SK-N-MC (cell line): ENCODE data around the gene ANXA3.

Experiments used
- DNase-seq: peaks from one replicate; pipeline ENCODE4 v3.0.0-alpha.2; 2011; ENCODE audit warnings: low read depth, low spot score
- H3K27ac ChIP-seq: fragments of 200-600 bp; sonication (generic); 2 replicates; pipeline ENCODE4 v1.5.1; 2016; ENCODE audit warnings: mixed run types
- H3K36me3 ChIP-seq: fragments of 200-600 bp; sonication (generic); 2 replicates; pipeline ENCODE4 v1.6.1; 2017; ENCODE audit warnings: antibody characterized with exemption, low read length, mixed read lengths; ENCODE audit not compliant: insufficient read depth
- H3K4me3 ChIP-seq: fragments of 200-600 bp; sonication (generic); 2 replicates; pipeline ENCODE4 v1.5.1; 2016
- H3K9ac ChIP-seq: fragments of 200-600 bp; sonication (generic); 2 replicates; pipeline ENCODE4 v1.8.0; 2017; ENCODE audit warnings: mixed run types, mixed read lengths; ENCODE audit not compliant: insufficient read length
- H3K9me3 ChIP-seq: fragments of 200-600 bp; sonication (generic); 2 replicates; pipeline ENCODE4 v1.6.1; 2017; ENCODE audit warnings: low read depth, mild to moderate bottlenecking, antibody characterized with exemption, low read length, moderate library complexity, mixed read lengths
- EZH2 ChIP-seq: fragments of 200-600 bp; sonication (generic); IDR thresholded peaks from one replicate; pipeline ENCODE4 v1.6.1; 2017; ENCODE audit warnings: antibody characterized with exemption
- FOXP2 ChIP-seq: optimal IDR thresholded peaks from 2 replicates; pipeline ENCODE3; 2011; ENCODE audit warnings: mild to moderate bottlenecking, moderate library complexity; ENCODE audit not compliant: insufficient read depth; ENCODE audit errors: extremely low read length, control extremely low read depth
- POLR2AphosphoS5 ChIP-seq: IDR thresholded peaks from 2 replicates; pipeline ENCODE4 v1.6.1; 2012; ENCODE audit warnings: mild to moderate bottlenecking, low read depth, low read length, borderline replicate concordance

ANXA3 gene

DNA sequence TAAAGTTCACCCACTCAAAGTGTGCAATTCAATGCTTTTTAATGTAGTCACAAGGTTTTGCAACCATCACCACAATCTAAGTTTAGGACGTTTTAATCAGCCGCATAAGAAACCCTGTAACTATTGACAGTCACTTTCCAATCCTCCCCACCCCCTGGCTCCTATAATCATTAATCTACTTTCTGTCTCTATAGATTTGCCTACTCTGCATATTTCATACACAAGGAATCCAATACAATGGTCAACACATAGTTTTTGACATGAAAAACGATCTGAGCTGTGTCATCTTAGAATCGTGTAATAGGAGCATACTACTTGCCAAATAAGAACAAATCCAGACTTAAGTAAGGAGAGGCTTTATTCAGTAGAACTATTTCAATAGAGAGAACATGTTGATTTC is 47.6 kb downstream of the ANXA3 start:
- TF ChIP-seq EZH2 (no peak), FOXP2 (no peak), POLR2AphosphoS5 (no peak)
- DNase-seq = no peak
- Histone ChIP-seq H3K36me3 (no peaks in the 10 kb centered on the region), H3K9me3 (no peaks in the 10 kb centered on the region), H3K9ac (no peak overlapping the region), H3K4me3 (no peak overlapping the region), H3K27ac (no peak overlapping the region)

- Histone ChIP-seq H3K36me3 (no peaks in the 10 kb centered on the region), H3K9me3 (no peaks in the 10 kb centered on the region), H3K27ac (no peak overlapping the region), H3K4me3 (no peak overlapping the region), H3K9ac (no peak overlapping the region)
- TF ChIP-seq POLR2AphosphoS5 (no peak), FOXP2 (no peak), EZH2 (no peak)
- DNase-seq = no peak
Observed at GRCh38 chr4:78599931-78600375, 48.4 kb downstream of the ANXA3 start.

GRCh38 chr4:78601013-78601412 is 49.4 kb downstream of the ANXA3 start:
- H3K9me3 ChIP-seq = no peaks in the 10 kb centered on the region
- H3K9ac ChIP-seq = no peak overlapping the region
- no peaks in the 10 kb centered on the region for H3K36me3 ChIP-seq
- TF ChIP-seq EZH2 (no peak), FOXP2 (no peak), POLR2AphosphoS5 (no peak)
- no peak overlapping the region for H3K4me3 ChIP-seq
- H3K27ac ChIP-seq = no peak overlapping the region
- DNase-seq = no peak

- DNase-seq = no peak
- TF ChIP-seq EZH2 = no peak
- no peak for TF ChIP-seq FOXP2
- TF ChIP-seq POLR2AphosphoS5 = no peak
- Histone ChIP-seq H3K36me3 (no peaks in the 10 kb centered on the region), H3K4me3 (no peak overlapping the region), H3K27ac (no peak overlapping the region), H3K9me3 (no peaks in the 10 kb centered on the region), H3K9ac (no peak overlapping the region)
Observed at GRCh38 chr4:78602334-78602733, 50.8 kb downstream of the ANXA3 start.

- Histone ChIP-seq H3K9ac (no peak overlapping the region), H3K27ac (no peak overlapping the region), H3K4me3 (no peak overlapping the region), H3K9me3 (no peaks in the 10 kb centered on the region), H3K36me3 (no peaks in the 10 kb centered on the region)
- TF ChIP-seq FOXP2 = no peak
- no peak for TF ChIP-seq POLR2AphosphoS5
- no peak for TF ChIP-seq EZH2
- no peak for DNase-seq
Observed at GRCh38 chr4:78603384-78603783, 51.8 kb downstream of the ANXA3 start.

DNA sequence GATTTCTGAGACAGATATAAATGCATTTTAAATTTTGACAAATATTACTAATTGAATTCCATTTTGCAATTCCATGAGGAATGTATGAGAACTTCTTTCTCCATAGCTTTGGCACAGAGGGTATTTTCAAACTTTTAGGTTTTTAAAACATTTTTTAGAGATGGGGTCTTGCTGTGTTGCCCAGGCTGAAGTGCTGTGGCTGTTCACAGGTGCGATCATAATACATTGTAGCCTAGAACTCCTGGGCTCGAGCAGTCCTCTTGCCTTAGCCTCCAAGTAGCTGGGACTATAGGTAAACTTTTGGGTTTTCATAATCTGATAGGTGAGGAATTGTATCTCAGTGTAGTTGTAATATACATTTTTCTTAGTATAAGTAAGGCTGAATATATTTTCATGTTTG is 53.4 kb downstream of the ANXA3 start:
- Histone ChIP-seq H3K9ac (no peak overlapping the region), H3K4me3 (no peak overlapping the region), H3K27ac (no peak overlapping the region), H3K9me3 (no peaks in the 10 kb centered on the region), H3K36me3 (no peaks in the 10 kb centered on the region)
- TF ChIP-seq POLR2AphosphoS5 (no peak), FOXP2 (no peak), EZH2 (no peak)
- no peak for DNase-seq

GRCh38 chr4:78606035-78606434 is 54.5 kb downstream of the ANXA3 start:
- H3K9ac ChIP-seq = no peak overlapping the region
- no peaks in the 10 kb centered on the region for H3K36me3 ChIP-seq
- TF ChIP-seq FOXP2 (no peak), POLR2AphosphoS5 (no peak), EZH2 (no peak)
- no peak overlapping the region for H3K4me3 ChIP-seq
- no peak for DNase-seq
- no peaks in the 10 kb centered on the region for H3K9me3 ChIP-seq
- no peak overlapping the region for H3K27ac ChIP-seq

DNA sequence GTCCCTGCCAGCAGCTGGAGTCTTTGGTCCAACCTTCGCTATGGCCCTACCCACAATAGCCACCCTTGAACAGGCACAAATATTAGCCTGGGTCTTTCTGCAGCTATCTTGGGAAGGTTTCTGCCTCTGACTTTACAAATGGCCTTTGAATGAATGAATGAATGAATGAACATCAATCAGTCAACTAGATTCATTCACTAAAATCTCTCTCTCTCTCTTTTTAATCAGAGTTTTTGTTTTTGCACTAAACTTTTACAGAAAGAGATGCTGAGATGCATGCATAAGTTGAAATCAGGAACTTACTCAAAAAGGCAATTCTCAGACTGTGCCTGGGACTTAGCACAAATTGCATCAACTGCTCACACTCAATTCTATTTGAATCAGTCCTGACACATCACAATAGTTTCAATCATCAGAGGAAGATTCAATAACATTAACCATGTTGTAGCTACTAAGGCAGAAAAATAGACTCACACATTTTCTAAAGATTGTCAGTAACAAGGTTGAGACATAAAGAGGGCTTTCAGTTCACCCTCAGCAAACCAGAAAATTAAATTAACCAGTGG is 55.0 kb downstream of the ANXA3 start:
- TF ChIP-seq POLR2AphosphoS5 (no peak), FOXP2 (no peak), EZH2 (no peak)
- no peak overlapping the region for H3K27ac ChIP-seq
- H3K9ac ChIP-seq = no peak overlapping the region
- H3K36me3 ChIP-seq = no peaks in the 10 kb centered on the region
- H3K4me3 ChIP-seq = no peak overlapping the region
- no peaks in the 10 kb centered on the region for H3K9me3 ChIP-seq
- DNase-seq = no peak

- TF ChIP-seq POLR2AphosphoS5 = no peak
- no peak for TF ChIP-seq FOXP2
- TF ChIP-seq EZH2 = no peak
- Histone ChIP-seq H3K9ac (no peak overlapping the region), H3K4me3 (no peak overlapping the region), H3K36me3 (no peaks in the 10 kb centered on the region), H3K9me3 (no peaks in the 10 kb centered on the region), H3K27ac (no peak overlapping the region)
- DNase-seq = no peak
Observed at GRCh38 chr4:78608684-78609083, 57.1 kb downstream of the ANXA3 start.
